ENCODE results near the gene DOCK2. TPM values are rescaled to one million over a fixed set of nuclear protein-coding genes. Genes with fewer than 3 reads are reported as not detected.

Gene DOCK2
- total and polyA plus RNA-seq, 3 donors from 2014 or later: 6.8 to 8.9 (median 7.3) TPM

GRCh38 chr5:169880012-169880663 lies 243.1 kb downstream of the DOCK2 start:
- H3K27ac ChIP-seq: no peak overlapping the region
- no peaks in the 10 kb centered on the region for H3K27me3 ChIP-seq
- H3K36me3 ChIP-seq (ENCODE audit: low read depth, missing control alignments): no peaks in the 10 kb centered on the region
- no peaks in the 10 kb centered on the region for H3K9me3 ChIP-seq
- WGBS, 2 donors: 79 to 88% methylated on average over 4 of the region's 4 CpGs
- intact Hi-C loops (cut with DNase I; ENCODE audit: low total_unique reads): no loop called here
- H3K4me1 ChIP-seq: no peaks in the 10 kb centered on the region
- H3K4me3 ChIP-seq: no peak overlapping the region
- no peak for TF ChIP-seq CTCF (IDR thresholded peaks at IDR 0.05)
- no peak for TF ChIP-seq POLR2A (IDR thresholded peaks at IDR 0.05)
- DNase-seq: no peak

GRCh38 chr5:169880785-169881184 lies 243.7 kb downstream of the DOCK2 start:
- no peak overlapping the region for H3K27ac ChIP-seq

GRCh38 chr5:169881702-169882303 lies 244.7 kb downstream of the DOCK2 start:
- no peak for TF ChIP-seq POLR2A (IDR thresholded peaks at IDR 0.05)
- TF ChIP-seq CTCF (IDR thresholded peaks at IDR 0.05): no peak
- WGBS, 2 donors: 79 to 93% methylated on average over 5 of the region's 5 CpGs
- Histone ChIP-seq H3K4me3 (no peak overlapping the region), H3K9me3 (no peaks in the 10 kb centered on the region), H3K4me1 (no peaks in the 10 kb centered on the region), H3K27me3 (no peaks in the 10 kb centered on the region), H3K27ac (no peak overlapping the region), H3K36me3 (ENCODE audit: low read depth, missing control alignments) (no peaks in the 10 kb centered on the region)
- no peak for DNase-seq
- intact Hi-C loops (cut with DNase I; ENCODE audit: low total_unique reads): no loop called here

More at GRCh38 chr5:169880785-169881184, 243.7 kb downstream of the DOCK2 start:
- TF ChIP-seq CTCF (IDR thresholded peaks at IDR 0.05) (no peak), POLR2A (IDR thresholded peaks at IDR 0.05) (no peak)
- no peaks in the 10 kb centered on the region for H3K27me3 ChIP-seq
- H3K4me3 ChIP-seq: no peak overlapping the region
- H3K9me3 ChIP-seq: no peaks in the 10 kb centered on the region
- intact Hi-C loops (cut with DNase I; ENCODE audit: low total_unique reads): no loop called here
- 91 to 97% methylated on average over 2 of the region's 2 CpGs for WGBS, 2 donors
- no peaks in the 10 kb centered on the region for H3K36me3 ChIP-seq (ENCODE audit: low read depth, missing control alignments)
- no peak for DNase-seq
- H3K4me1 ChIP-seq: no peaks in the 10 kb centered on the region

- H3K4me3 ChIP-seq: no peak overlapping the region
- H3K27me3 ChIP-seq: no peaks in the 10 kb centered on the region
- TF ChIP-seq POLR2A (IDR thresholded peaks at IDR 0.05): no peak
- no peak for TF ChIP-seq CTCF (IDR thresholded peaks at IDR 0.05)
- DNase-seq: no peak
- H3K36me3 ChIP-seq (ENCODE audit: low read depth, missing control alignments): no peaks in the 10 kb centered on the region
- no peaks in the 10 kb centered on the region for H3K9me3 ChIP-seq
- no peak overlapping the region for H3K27ac ChIP-seq
- H3K4me1 ChIP-seq: no peaks in the 10 kb centered on the region
- intact Hi-C loops (cut with DNase I; ENCODE audit: low total_unique reads): no loop called here
- 87 to 89% methylated on average over 2 of the region's 2 CpGs for WGBS, 2 donors
Observed at GRCh38 chr5:169886033-169886432, 249.0 kb downstream of the DOCK2 start.

- Histone ChIP-seq H3K4me3 (no peak overlapping the region), H3K36me3 (ENCODE audit: low read depth, missing control alignments) (no peaks in the 10 kb centered on the region), H3K27ac (no peak overlapping the region), H3K27me3 (no peaks in the 10 kb centered on the region), H3K9me3 (no peaks in the 10 kb centered on the region), H3K4me1 (no peaks in the 10 kb centered on the region)
- DNase-seq: no peak
- TF ChIP-seq CTCF (IDR thresholded peaks at IDR 0.05) (no peak), POLR2A (IDR thresholded peaks at IDR 0.05) (no peak)
- WGBS, 2 donors: 91 to 96% methylated on average over 4 of the region's 4 CpGs
- intact Hi-C loops (cut with DNase I; ENCODE audit: low total_unique reads): no loop called here
Observed at GRCh38 chr5:169886677-169887076, 249.6 kb downstream of the DOCK2 start.
